ENCODE results near the gene ENDOD1. TPM values are rescaled to one million over a fixed set of nuclear protein-coding genes. Genes with fewer than 3 reads are reported as not detected.

The ENDOD1 gene
- total RNA-seq, 1 experiment from 2014 or later = 32.1 TPM

DNA sequence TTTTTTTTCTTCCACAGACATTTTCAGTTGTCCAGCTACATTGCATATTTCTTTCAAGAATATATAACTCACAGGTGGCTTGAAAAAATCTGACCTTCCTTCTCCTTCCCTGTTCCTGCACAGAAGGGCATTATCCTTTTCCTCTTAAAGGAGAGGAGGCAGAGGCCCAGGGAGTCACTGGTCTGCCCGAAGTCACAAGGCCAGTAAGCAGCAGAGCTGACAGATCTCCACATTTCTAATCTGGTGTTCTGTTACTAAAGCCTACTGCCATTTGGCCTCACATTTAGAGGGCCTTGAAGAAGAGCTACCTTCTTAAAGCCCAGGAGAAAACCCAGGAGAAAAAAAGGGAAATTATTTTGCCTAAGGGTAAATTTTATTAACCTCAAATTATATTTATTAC lies 12.3 kb downstream of the ENDOD1 start:
- H3K36me3 ChIP-seq (ENCODE audit: low read depth, low read length) = no peaks in the 10 kb centered on the region
- BruUV-seq (replicated peaks) = no TSS peak
- no peaks in the 10 kb centered on the region for H3K9me3 ChIP-seq (ENCODE audit: low read length)
- no peak for DNase-seq
- no peak overlapping the region for H3K4me2 ChIP-seq (ENCODE audit: low read length)
- H3K4me1 ChIP-seq (ENCODE audit: insufficient read depth, low read length) = peaks cover 7% of the 10 kb centered on the region
- peaks cover 9% of the 10 kb centered on the region; the same call in 1 of the 2 replicates for H3K79me2 ChIP-seq (ENCODE audit: low read length)
- no peaks in the 10 kb centered on the region for H4K20me1 ChIP-seq (ENCODE audit: low read length)
- TF ChIP-seq EZH2phosphoT487 (IDR thresholded peaks at IDR 0.05; ENCODE audit: borderline replicate concordance, low read length) (no peak), EZH2 (IDR thresholded peaks at IDR 0.05; ENCODE audit: low read length, unreplicated experiment) (no peak)
- TF ChIP-seq, protein P1, sequence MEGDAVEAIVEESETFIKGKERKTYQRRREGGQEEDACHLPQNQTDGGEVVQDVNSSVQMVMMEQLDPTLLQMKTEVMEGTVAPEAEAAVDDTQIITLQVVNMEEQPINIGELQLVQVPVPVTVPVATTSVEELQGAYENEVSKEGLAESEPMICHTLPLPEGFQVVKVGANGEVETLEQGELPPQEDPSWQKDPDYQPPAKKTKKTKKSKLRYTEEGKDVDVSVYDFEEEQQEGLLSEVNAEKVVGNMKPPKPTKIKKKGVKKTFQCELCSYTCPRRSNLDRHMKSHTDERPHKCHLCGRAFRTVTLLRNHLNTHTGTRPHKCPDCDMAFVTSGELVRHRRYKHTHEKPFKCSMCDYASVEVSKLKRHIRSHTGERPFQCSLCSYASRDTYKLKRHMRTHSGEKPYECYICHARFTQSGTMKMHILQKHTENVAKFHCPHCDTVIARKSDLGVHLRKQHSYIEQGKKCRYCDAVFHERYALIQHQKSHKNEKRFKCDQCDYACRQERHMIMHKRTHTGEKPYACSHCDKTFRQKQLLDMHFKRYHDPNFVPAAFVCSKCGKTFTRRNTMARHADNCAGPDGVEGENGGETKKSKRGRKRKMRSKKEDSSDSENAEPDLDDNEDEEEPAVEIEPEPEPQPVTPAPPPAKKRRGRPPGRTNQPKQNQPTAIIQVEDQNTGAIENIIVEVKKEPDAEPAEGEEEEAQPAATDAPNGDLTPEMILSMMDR (conservative IDR thresholded peaks at IDR 0.05; ENCODE audit: low read depth, low read length) = no peak
- ChIA-PET CTCF (no interaction called here), POLR2A (ENCODE audit: unreplicated experiment) (no interaction called here)
- H3K27me3 ChIP-seq (ENCODE audit: low read length) = no peaks in the 10 kb centered on the region
- no peak for ATAC-seq
- H3F3A ChIP-seq (ENCODE audit: low read length, unreplicated experiment) = no peaks in the 10 kb centered on the region
- H3K9me2 ChIP-seq (replicated peaks; ENCODE audit: low read length) = no peaks in the 10 kb centered on the region
- H3K9ac ChIP-seq (ENCODE audit: low read length) = no peak overlapping the region
- no peak overlapping the region for H3K27ac ChIP-seq (ENCODE audit: low read length)
- H2AFZ ChIP-seq (ENCODE audit: low read length) = no peak overlapping the region
- intact Hi-C loops (cut with micrococcal nuclease) = no loop called here
- H3K4me3 ChIP-seq (ENCODE audit: low read length) = no peak overlapping the region

DNA sequence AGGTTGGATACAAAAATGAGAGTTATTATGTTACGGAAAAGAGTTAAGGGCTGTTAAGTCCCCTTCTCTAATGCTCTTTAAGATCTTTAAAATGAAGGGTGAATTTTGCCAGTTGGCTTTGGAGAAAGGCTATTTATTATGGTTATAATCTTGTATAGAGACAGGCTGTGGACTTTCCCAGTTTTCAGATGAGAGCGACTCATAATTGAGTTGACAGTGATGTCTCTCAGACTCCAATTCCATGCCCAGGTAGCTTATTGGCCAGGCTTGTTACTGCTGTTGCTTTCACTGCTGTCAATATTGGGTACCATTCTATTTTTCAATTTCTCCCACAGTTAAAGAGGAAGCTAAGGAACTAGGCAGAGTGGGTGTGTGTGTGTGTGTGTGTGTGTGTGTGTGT lies 13.1 kb downstream of the ENDOD1 start:
- Histone ChIP-seq H3K4me2 (ENCODE audit: low read length) (no peak overlapping the region), H3K79me2 (ENCODE audit: low read length) (0 out of 2 replicates have a peak, but pooled peaks cover 3% of the 10 kb centered on the region), H3K27me3 (ENCODE audit: low read length) (no peaks in the 10 kb centered on the region), H4K20me1 (ENCODE audit: low read length) (no peaks in the 10 kb centered on the region), H3K9me2 (replicated peaks; ENCODE audit: low read length) (no peaks in the 10 kb centered on the region), H3K4me3 (ENCODE audit: low read length) (no peak overlapping the region), H3F3A (ENCODE audit: low read length, unreplicated experiment) (no peaks in the 10 kb centered on the region), H2AFZ (ENCODE audit: low read length) (no peak overlapping the region), H3K9me3 (ENCODE audit: low read length) (no peaks in the 10 kb centered on the region), H3K4me1 (ENCODE audit: insufficient read depth, low read length) (peaks cover 14% of the 10 kb centered on the region), H3K36me3 (ENCODE audit: low read depth, low read length) (no peaks in the 10 kb centered on the region), H3K9ac (ENCODE audit: low read length) (no peak overlapping the region), H3K27ac (ENCODE audit: low read length) (no peak overlapping the region)
- DNase-seq (no peak), ATAC-seq (no peak)
- POLR2A ChIA-PET (ENCODE audit: unreplicated experiment) = no interaction called here
- BruUV-seq (replicated peaks) = no TSS peak
- CTCF ChIA-PET = no interaction called here
- intact Hi-C loops (cut with micrococcal nuclease) = no loop called here
- TF ChIP-seq, protein P1 (conservative IDR thresholded peaks at IDR 0.05; ENCODE audit: low read depth, low read length) = no peak
- TF ChIP-seq EZH2 (IDR thresholded peaks at IDR 0.05; ENCODE audit: low read length, unreplicated experiment) (no peak), EZH2phosphoT487 (IDR thresholded peaks at IDR 0.05; ENCODE audit: borderline replicate concordance, low read length) (no peak)

DNA sequence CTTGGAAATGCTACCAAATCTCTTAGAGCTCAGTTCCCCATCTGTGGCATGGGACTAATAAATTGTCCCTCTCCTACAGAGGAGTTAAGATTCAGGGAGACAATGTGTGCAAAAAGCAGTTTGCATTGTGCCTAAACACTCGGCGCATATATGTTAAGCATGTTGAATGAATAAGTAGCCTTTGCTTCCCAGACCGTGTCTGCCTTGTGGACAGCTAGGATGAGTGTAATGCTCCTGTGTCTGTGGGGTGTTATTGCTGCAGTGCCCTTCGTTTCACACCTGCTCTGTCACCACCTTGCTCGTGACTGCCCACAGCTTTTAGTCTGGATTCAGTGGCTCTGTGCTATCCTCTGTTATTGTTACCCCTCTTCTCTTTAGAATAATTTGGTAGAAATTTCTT lies 14.1 kb downstream of the ENDOD1 start:
- no peak for TF ChIP-seq EZH2 (IDR thresholded peaks at IDR 0.05; ENCODE audit: low read length, unreplicated experiment)
- TF ChIP-seq, protein P1 (conservative IDR thresholded peaks at IDR 0.05; ENCODE audit: low read depth, low read length) = no peak
- TF ChIP-seq EZH2phosphoT487 (IDR thresholded peaks at IDR 0.05; ENCODE audit: borderline replicate concordance, low read length) = no peak
- H4K20me1 ChIP-seq (ENCODE audit: low read length) = no peaks in the 10 kb centered on the region
- H3K27ac ChIP-seq (ENCODE audit: low read length) = no peak overlapping the region
- H3K4me3 ChIP-seq (ENCODE audit: low read length) = no peak overlapping the region
- no peaks in the 10 kb centered on the region for H3K36me3 ChIP-seq (ENCODE audit: low read depth, low read length)
- no peaks in the 10 kb centered on the region for H3K27me3 ChIP-seq (ENCODE audit: low read length)
- BruUV-seq (replicated peaks) = no TSS peak
- no peak for DNase-seq
- H3K9ac ChIP-seq (ENCODE audit: low read length) = no peak overlapping the region
- H3K9me2 ChIP-seq (replicated peaks; ENCODE audit: low read length) = no peaks in the 10 kb centered on the region
- intact Hi-C loops (cut with micrococcal nuclease) = no loop called here
- no peak overlapping the region for H3K4me2 ChIP-seq (ENCODE audit: low read length)
- H3K4me1 ChIP-seq (ENCODE audit: insufficient read depth, low read length) = peaks cover 23% of the 10 kb centered on the region
- CTCF ChIA-PET = no interaction called here
- no peaks in the 10 kb centered on the region for H3F3A ChIP-seq (ENCODE audit: low read length, unreplicated experiment)
- no peak for ATAC-seq
- no peak overlapping the region for H2AFZ ChIP-seq (ENCODE audit: low read length)
- H3K9me3 ChIP-seq (ENCODE audit: low read length) = no peaks in the 10 kb centered on the region
- H3K79me2 ChIP-seq (ENCODE audit: low read length) = 0 out of 2 replicates have a peak, but pooled peaks cover 3% of the 10 kb centered on the region
- POLR2A ChIA-PET (ENCODE audit: unreplicated experiment) = no interaction called here
